GM12801 (cell line): ENCODE measurements around the gene HIVEP2.

ENCODE experiments used
- TF ChIP-seq, protein P1 (sequence below): IDR thresholded peaks from one replicate; pipeline ENCODE4 v1.5.1; 2011; ENCODE audit warnings: control low read depth; ENCODE audit not compliant: insufficient read length; ENCODE audit errors: extremely low read depth

HIVEP2 gene

DNA sequence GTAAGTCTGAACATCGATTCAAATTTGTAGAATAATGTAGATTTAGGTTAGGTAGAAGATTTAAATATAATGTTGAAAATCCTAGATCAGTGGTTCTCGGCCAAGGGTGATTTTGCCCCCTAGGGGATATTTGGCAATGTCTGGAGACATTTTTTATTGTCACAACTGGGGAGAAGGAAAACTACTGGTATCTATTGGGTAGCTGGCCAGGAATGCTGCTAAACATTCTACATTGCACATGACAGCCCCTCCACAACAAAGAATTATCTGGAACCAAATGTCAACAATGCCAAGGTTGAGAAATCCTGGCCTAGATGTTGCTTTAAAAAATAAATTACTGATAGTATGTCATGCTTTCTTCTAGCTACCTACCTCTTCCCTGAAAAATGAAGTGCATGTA lies 76.1 kb downstream of the HIVEP2 start:
- TF ChIP-seq, protein P1, sequence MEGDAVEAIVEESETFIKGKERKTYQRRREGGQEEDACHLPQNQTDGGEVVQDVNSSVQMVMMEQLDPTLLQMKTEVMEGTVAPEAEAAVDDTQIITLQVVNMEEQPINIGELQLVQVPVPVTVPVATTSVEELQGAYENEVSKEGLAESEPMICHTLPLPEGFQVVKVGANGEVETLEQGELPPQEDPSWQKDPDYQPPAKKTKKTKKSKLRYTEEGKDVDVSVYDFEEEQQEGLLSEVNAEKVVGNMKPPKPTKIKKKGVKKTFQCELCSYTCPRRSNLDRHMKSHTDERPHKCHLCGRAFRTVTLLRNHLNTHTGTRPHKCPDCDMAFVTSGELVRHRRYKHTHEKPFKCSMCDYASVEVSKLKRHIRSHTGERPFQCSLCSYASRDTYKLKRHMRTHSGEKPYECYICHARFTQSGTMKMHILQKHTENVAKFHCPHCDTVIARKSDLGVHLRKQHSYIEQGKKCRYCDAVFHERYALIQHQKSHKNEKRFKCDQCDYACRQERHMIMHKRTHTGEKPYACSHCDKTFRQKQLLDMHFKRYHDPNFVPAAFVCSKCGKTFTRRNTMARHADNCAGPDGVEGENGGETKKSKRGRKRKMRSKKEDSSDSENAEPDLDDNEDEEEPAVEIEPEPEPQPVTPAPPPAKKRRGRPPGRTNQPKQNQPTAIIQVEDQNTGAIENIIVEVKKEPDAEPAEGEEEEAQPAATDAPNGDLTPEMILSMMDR, result no peak

DNA sequence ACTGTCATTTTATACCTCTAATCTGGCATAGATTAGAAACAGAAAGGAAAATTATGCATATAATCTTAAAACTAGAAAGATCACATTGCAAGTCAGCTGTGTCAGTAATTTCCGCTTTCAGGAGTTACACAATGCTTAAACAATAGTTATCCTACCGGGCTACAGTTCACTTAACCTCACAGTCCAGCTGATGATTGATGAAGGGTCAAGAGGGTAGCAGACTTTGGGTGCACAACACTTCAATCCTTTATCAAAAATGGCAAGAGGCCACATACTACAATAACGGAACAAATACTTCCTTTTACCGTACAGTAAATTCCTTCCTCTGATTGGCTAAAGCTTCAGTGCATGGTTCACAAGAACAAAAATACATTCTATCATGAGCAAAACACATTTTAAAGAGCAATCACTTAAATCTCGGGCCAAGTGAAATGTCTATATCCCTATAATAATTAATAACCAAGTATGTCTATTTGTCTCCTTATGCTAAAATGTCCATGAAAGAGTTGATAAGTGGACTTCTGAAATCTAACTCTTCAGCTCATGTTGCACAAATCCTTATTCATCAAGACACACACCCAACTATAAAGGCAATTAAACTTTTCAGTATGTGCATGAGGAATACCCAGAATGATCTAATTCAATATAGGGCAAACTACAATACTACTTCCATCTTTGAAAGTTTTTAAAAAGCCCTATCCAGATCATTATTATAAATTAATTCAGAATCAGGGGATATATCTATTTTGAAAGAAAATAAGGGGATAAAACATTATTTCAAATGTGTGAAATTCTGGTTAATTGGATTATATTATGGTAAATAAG lies 76.8 kb downstream of the HIVEP2 start:
- TF ChIP-seq, protein P1, result no peak

DNA sequence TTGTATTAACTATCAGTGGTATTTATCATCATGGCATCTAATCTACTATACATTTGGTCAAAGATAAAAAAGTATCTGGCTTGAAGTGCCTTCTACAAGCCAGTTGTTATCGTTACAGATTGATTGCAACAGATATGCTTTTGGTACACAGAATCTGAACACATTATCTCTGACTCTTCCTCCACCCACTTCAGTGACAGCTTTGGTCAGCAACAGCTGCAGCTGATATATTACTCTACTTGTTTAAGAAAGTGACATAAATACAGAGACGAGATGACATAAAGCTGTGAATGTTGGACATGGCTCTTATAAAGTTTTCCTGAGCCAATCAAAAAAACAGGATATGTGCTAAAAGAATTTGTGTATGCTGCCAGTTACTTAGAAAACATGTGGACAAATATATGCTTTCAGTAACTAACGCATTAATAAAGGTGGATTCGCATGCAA lies 77.6 kb downstream of the HIVEP2 start:
- TF ChIP-seq, protein P1, result no peak

DNA sequence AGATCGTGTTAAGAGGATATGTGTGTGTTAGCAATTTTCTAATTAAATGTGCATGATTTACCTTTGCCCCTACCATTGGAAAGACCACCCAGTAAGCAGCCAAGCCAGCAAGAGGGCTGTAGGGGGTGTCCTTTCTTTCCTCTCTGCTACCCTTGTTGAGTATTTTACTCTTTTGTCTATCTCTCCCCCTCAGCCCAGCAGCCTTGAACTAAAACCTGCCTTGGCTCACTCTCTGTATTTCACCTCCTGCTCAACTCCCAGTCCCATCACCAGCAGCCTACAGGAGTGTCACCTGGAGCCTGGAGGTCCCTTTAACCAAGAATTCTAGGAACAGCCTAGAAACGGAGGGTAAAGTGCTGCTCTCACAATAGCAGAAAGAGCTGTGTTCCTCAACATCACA lies 81.0 kb downstream of the HIVEP2 start:
- TF ChIP-seq, protein P1, result no peak

DNA sequence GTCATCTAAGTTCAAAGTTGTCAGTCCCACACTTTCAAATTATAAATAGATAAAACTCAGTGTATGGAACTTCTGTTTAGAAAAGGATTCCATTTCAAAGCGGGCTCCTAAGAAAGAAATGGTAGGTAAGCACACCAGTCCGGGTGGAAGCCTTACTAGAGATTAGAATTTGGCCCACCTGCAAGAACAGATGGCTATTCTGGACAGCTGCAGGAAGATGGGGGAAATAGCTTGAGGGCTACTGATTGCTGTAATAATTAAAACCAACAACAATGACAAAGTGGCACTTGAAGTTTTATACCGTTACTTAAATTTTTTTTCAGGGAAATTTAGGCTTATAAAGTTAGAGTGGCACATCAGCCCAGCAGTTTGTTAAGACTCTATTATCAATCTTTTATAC lies 83.3 kb downstream of the HIVEP2 start:
- TF ChIP-seq, protein P1, result no peak

DNA sequence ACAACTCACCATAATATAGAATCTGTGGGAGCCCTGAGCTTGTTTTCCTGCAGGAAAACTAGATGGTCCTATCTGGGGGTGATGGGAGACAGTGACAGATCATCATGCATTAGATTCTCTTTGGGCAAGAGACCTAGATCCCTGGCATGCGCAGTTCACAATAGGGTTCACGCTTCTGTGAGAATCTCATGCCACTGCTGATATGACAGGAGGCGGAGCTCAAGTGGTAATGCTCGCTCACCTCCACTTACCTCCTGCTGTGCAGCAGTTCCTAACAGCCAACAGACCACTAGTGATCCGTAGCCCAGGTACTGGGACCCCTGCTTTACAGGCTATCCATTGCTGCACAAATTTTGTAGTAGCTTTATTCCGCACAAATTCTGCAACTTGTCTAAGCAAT lies 84.5 kb downstream of the HIVEP2 start:
- TF ChIP-seq, protein P1, result no peak

DNA sequence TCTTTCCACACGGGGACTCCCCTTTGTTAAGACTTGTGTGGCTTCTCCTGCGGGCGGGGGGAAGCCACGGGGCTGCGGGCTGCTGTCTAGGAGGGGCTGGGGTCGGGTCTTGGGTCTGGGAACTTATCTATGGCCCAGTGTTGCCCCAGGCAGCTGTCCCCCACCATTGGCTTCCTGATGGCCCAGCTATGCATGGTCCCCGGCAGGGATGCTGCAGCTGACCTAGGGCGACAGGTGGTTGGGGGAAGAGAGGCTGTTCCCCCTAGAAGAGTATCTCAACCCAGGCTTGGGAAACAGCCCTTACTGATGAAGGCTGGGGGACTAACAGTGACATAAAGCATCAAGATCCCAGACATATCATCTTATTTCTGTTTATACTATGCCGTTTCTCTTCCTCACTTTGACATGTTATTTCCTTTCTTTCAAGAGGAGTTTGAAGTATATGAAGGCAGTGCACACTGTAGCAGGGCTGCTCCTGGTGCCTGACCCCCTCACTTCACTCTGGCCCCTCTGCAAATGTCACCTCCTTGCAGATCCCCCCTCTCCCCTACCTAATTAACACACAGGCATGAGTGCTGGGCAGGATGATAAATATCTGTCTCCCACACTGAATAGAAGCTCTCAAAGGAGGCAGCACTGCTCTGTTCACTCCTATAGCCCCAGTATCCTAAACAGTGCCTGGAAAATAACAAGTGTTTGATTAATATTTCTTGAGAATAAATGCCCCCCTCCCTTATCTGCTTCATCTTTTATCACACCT lies 87.0 kb downstream of the HIVEP2 start:
- TF ChIP-seq, protein P1, result no peak
